GM11168 (cell line): ENCODE measurements around the gene ZSWIM2.
"Not testable (repeated sequence)": the region's sequence is repeated elsewhere in the genome, so short reads cannot be mapped to it uniquely, and the experiment has no call there.

Experiments used
- in situ Hi-C: fragments of 300-500 bp; cut with MboI; formaldehyde crosslinking; loops from one replicate; pipeline ENCODE4 v1.12.0; 2022; ENCODE audit warnings: low sequenced_read_pairs; ENCODE audit not compliant: unreplicated experiment

ZSWIM2 gene, protein sequence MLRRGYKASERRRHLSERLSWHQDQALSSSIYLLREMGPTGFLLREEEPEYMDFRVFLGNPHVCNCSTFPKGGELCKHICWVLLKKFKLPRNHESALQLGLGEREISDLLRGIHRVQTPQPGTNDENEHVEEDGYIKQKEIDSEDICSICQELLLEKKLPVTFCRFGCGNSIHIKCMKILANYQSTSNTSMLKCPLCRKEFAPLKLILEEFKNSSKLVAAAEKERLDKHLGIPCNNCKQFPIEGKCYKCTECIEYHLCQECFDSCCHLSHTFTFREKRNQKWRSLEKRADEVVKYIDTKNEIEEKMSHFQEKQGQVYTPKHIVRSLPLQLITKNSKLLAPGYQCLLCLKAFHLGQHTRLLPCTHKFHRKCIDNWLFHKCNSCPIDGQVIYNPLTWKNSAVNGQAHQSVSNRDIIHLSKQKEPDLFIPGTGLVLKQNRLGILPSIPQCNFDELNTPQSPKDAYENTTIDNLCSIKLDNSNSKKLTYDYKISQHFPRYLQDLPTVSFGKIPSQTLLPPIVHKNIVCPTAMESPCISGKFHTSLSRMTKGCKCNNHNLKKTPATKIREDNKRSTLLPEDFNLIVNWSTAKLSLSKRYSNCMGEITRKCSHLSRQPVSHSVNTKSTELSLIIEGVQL

DNA sequence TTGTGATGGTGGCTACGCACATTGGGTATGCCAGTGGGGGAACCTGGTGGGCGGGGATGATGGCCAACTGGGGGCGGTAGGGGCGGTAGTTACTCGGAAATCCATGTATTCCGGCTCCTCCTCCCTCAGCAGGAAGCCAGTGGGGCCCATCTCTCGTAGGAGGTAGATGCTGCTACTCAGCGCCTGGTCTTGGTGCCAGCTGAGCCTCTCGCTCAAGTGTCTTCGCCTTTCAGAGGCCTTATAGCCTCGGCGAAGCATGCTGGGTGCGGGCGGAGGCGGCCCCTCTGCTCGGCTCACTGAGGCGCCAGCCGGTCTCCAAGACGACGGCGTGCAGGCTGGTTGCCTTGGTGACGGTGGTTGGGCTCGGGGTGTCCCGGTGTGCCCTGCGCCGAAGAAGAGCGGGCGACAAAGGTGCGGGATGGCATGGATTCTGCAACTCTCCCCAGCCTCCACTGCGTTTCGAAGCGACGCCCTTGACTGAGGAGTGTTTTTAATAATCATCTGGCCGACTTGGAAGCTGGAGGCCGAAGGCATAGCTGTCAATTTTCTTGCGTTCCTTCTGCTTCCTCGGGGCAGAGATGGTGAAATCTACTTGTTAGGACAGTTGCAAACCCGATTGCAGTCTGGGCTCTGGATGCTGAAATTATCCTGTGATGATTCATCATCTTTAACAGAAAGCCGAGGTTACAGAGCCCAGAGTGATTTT is at the start of gene ZSWIM2:
TSS of gene ZSWIM2 (minus strand) at position 298 of the 706 bp plus-strand sequence. CDS start at position 258, 40 bp downstream.
- in situ Hi-C loops = no loop called here

DNA sequence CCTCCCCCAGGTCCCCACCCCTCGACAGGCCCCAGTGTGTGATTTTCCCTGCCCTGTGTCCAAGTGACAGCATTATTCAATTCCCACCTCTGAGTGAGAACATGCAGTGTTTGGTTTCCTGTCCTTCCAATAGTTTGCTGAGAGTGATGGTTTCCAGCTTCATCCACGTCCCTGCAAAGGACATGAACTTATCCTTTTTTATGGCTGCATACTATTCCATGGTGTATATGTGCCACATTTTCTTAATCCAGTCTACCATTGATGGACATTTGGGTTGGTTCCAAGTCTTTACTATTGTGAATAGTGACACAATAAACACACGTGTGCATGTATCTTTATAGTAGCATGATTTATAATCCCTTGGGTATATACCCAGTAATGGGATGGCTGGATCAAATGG is 47.2 kb upstream of the ZSWIM2 start:
- in situ Hi-C loops = not testable (repeated sequence)

DNA sequence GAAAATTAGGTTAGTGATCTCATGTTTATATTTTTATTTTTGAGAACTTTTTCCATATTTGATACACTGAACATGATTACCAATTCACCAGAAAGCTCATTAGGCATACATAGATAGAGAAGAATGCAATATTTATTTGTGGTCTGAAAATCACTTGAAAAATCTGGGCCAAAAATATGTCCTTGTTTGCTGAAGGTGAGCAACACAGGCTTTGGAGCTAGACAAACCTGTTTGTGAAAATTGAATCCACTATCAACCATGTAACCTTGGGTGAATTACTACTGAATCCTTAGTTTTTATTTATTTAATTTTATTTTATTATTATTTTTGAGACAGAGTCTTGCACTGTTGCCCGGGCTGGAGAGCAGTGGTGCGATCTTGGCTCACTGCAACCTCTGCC is 46.5 kb upstream of the ZSWIM2 start:
- in situ Hi-C loops = no loop called here

DNA sequence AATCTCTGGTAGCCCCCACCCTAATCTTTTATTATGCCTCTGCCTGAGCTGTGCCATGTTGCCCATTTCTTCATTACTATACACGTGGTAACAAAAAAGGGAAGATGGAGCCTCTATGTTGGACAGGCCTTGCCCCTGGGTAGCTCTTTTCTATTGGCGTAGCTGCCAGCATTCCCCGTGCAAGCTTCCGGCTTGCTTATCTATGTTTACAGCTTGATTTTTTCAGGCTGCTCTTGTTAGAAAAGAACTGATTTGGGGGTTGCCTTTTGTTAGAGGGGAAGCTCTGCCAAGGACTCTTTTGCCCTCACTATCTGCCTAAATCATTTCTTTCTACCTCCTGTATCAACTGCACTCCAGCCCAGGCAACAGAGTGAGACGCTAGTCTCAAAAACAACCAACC is 45.5 kb upstream of the ZSWIM2 start:
- in situ Hi-C loops = no loop called here

DNA sequence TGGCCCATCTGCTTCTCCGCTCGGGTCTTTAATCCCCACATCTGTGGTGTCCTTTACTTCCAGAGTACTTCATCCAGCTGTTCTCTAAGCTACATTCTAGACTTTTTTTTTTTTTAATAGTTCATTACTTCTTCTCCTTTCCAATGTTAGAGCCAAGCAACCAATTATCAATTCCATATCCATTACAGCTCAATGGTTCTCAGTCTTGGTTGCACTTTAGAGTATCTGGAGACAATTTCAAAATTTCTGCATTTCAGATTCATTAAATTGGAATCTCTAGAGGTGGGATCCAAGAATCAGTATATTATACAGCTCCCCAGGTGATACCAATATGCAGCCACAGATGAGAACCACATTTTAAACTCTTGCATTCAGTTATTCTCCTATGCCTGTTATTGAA is 43.9 kb upstream of the ZSWIM2 start:
- in situ Hi-C loops = no loop called here

DNA sequence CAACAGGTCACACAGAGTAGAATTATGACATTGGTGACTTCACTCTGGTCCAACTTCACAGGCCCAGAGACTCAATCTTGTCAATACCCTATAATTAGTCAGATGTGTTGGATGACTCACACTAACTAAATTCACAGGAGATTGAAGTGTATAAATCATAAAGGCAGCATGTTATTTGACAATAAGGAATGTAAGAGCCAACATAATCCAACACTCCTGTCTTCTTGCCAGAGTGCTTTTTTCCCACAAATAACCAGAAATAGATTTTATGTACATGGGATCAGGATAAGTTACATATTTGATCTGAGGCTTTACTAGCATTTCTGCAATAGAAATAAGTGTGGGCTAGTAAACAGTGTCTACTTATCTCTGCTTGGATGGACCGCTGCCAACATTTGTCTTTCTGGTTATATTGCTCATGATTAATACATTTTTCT is 42.2 kb upstream of the ZSWIM2 start:
- in situ Hi-C loops = no loop called here

DNA sequence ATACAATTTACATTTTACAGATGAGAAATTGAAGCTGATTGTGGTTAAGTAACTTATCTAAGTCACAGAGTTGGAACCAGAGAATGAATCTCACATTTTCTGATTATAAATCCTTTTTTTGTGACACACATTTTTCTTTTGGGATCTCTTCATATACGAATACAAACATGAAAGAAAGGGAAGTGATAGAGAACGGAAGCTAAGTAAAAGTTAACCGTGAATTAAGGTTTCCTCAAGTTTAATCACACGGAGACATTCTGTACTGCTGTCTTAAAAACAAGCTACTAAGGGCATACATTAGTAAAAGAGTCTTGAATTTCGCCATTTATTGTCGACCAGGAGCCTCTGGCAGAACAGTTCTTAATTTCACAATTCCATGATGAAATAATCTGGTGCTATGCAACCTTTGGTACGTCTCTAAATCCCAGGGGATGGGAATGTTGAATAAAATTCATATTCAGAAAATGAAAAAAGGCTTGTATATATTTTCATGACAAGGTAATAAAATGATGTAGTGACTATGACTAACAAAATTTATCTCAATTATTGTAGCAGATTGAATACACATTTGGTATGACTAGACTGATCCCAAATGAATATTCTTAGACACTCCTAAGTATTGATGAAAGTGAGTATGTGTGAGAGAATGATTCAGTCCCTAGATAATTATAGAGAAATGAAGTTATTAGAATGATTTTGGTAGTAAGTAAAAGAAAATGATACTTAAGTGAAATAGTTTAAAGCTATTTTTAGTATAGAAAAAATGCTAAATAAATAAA is 40.3 kb upstream of the ZSWIM2 start:
- in situ Hi-C loops = no loop called here

DNA sequence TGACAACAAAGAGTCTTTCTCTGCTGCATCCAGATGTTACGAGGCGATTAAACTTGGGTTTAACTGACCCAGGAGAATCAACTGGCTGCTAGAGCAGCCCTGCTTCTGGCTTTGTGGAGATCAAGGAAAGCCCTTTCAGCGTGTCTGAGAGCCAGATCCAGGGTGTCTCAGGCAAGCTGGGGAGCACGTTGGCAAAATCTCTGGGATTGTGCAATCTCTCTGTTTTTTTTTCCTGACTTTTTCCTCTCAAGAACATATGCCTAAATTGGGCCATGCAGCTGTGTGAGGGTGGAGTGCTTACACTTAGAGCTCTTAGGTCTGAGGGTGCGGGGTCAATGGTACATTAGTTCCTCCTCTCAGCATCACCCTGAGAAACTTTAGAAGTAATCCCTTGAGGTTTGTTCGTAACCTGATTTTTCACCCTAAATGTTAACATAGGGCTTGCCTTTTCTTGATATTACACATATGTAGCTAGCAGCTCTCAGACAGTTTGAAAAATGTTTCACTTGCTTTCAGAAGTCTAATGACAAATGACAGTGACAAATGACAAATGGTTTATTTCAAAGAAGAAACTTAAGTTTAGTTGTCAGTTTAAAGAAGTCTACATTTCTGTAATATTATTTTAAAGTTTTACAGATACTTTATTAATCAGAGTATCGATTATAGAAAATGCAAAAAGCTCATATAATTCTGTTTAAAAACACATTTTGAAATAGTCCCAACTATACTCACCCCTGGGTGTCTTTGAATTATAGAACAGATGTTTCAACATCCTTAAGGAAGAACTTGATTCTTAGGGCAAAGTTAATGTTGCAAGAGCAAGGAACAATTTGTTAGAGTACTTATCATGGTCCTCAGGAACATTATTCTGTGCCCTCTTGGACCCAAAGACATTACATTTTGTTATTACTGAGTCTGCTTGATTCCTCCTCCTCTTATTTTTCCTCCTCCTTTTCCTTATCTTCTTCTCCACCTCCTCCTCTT is 38.4 kb upstream of the ZSWIM2 start:
- in situ Hi-C loops = no loop called here

DNA sequence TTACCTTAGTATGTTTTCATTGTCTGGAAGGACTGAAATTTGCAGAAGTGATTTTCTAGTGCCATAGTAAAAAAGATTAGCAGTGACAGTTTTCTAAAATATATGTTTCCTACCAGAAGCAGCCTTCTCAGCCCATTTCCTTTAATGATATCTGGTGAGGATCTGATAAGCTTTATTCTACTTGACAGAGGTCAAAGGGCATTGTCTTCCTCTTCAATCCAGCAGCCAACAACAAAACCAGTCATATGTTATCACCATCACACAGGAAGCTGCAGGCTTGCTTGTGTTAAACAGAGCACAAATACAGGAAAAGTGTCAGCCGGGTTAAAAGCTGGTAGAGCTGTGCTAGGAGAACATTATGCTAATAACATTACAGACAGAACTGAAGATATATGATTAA is 35.6 kb upstream of the ZSWIM2 start:
- in situ Hi-C loops = no loop called here

DNA sequence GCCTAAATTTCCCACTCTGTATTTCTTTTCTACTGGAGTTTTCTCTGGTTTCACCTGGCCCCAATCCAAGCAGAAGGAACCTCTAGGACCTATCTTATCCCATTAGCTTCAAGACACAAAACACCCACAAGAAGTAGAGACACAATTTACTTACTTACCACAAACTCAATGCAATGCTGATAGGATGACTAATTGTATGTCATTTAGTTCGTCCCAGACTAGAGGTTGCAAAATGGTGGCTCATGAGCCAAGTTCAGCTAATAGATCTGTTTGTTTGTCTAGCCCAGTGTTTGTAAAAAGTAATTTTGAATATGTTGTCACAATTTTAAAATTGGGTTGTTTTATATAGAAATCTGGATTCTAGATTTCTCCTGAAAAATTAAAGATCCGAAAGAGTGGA is 34.7 kb upstream of the ZSWIM2 start:
- in situ Hi-C loops = no loop called here

DNA sequence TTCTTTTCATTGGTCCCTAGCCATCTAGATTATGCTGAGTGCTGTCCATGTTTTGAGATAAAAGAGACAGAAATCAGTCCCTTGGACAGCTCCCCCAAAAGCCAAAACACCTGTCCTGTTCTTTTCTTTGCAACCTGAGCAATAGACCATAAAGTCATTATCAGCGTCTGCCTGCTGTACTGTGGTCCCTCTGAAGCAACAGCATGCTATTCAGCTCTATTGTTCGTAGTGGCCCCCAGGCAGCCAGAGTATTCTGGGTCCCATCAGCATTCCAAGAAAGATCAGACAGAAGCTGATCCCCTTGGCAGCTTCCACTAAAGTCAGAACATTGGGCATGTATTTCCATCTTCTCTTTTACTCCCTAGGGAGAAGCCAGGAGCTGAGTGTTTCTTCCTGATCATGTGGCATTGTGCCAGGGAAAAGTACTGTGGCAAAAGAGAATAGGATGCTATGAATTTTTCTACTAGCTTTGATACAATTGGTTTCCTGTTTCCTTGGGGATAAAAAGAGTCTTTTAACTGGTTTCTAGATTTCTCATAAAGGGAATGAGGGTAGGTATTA is 33.6 kb upstream of the ZSWIM2 start:
- in situ Hi-C loops = no loop called here

DNA sequence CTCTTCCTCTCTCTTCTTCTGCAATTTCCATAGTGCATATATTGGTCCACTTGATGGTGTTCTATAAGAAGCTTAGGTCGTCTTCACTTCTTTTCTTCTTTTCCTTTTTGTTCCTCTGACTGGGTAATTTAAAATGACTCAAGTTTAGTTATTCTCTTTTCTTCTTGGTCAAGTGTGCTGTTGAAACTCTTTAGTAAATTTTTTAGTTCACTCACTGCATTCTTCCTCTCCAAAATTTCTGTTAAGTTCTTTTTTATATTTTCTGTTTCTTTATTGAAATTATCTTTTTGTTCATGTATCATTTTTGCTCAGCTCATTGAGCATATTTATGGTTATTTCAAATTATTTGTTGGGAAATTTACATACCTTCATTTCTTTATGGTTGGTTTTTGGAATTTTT is 32.7 kb upstream of the ZSWIM2 start:
- in situ Hi-C loops = no loop called here

DNA sequence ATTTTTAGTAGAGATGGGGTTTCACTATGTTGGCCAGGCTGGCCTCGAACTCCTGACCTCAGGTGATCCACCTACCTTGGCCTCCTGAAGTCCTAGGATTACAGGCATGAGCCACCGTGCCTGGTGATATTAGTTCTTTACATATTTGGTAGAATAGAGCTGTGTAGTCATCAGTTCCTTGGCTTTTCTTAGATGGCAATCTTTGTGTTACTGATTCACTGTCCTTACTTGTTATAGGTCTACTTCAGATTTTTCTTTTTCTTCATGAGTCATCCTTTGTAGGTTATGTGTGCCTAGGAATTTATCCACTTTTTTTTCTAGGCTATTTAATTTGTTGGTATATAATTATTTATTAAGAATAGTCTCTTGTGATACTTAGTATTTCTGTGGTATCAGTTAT is 30.3 kb upstream of the ZSWIM2 start:
- in situ Hi-C loops = no loop called here

DNA sequence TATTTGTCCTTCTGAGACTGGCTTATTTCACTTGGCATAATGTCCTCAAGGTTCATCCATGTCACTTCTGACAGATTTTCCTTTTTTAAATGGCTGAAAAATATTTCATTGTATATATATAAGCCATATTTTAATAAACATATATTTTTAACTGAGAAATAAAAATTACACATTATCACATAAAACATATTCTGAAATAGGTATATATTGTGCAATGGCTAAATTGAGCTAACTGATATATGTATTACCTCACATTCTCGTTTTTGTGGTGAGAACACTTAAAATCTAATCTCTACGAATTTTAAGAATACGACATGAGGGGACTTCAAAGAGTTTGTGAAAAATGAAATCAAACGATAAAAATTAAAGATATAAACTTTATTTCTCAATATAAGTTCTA is 25.7 kb upstream of the ZSWIM2 start:
- in situ Hi-C loops = loop anchor here (25.0 kb wide), 1 partner anchor 588 kb away; no protein-coding TSS in a partner anchor

DNA sequence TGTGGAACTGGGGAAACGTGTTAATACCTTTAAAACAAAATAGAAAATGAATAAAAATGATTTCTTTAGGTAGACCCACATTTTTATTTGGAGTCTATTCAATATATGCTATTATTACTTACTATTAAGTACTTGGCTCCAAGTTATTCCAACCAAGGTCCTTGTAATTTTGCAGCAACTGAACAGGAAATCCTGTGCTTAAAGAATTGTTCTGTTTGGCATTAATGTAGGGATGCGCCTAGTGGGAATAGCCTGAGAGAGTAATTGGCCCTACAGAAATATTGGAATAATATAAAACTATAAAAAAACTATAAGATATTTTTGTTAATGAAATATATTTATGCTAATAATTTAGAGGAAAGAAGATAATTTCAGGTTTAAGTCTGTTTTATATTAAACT is 22.9 kb upstream of the ZSWIM2 start:
- in situ Hi-C loops = loop anchor here (25.0 kb wide), 1 partner anchor 590 kb away; no protein-coding TSS in a partner anchor

DNA sequence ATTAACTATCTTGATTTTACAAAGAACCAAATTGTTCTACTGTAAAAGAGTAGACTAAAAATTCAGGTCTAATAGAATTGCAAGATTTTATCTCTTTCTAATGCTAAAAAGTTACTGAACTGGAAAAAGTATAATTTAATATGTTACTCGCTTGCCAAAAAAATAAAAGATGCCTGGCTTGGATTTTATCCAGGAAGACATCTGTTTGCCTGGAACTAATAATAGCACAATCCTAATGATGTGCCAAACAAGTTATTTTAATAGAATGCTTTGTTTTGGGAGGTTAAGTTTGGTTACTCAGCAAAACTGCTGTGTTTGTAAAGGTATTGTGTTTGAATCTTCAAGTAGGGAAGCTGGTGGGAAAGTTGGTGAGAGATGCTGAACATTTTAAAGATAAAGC is 19.4 kb upstream of the ZSWIM2 start:
- in situ Hi-C loops = loop anchor here (25.0 kb wide), 1 partner anchor 594 kb away; no protein-coding TSS in a partner anchor

DNA sequence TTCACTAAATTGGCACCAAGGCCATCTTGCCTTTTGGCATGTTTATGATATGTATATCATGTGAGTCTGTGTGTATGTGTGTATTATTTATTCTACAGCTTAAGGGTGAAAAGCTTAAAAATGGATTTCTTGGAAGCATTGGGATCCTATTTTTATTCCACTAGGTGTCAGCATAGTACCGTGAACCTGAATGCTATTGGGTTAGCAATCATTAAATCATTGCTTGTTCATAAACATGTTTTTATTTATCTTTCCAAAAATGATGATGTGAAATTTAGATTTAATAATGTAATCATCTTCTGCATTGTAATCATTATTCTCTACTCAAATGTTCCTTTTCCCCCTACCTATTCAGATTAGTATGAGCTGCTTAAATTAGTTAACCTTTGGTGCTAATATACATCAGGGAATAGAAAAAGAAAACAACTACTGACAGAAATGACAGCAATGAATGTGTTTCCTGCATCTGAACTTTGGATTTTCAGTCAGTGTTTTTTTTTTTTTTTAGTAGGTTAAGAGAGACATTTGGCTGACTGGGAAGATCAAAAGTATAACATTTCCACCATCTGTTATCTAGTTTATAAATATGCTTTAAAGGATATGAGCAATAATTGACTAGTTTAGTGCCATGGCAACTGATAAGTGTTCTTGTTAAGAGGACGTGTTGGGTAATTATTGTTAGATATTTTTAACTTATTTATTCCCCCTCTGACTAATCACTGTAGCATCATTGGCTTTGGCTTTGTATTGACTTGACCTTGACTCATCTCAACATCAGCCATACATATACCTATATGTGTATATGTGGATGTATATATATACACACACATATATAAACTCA is 14.1 kb upstream of the ZSWIM2 start:
- in situ Hi-C loops = loop anchor here (25.0 kb wide), 1 partner anchor 599 kb away; no protein-coding TSS in a partner anchor

DNA sequence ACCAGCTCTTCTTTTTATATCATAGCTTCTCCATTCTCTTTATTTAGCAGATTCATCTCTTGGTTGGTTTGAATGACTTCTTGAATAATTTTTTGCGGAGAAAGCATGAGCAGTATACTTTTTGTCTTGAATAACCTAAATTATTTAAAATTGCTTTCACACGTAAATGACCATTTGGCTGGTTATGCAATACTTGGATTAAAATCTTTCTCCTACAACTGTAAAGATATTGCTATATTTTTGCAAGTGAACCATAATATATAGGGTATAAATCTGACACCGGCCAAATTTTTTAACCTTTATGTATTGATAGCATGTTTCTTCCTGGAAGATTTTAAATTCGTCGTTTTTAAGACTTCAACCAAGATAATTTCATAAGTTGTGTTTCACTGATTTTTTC is 6.2 kb upstream of the ZSWIM2 start:
- in situ Hi-C loops = loop anchor here (25.0 kb wide), 1 partner anchor 607 kb away; no protein-coding TSS in a partner anchor
